Thyroid gland (tissue), 4 donors: ENCODE measurements around the gene BTNL9. TPM values are rescaled to one million over a fixed set of nuclear protein-coding genes. Genes with fewer than 3 reads are reported as not detected.

Experiments
- DNase-seq, 2 donors: peaks; one replicate each; pipeline ENCODE4 v3.0.0-alpha.2; 2019
- H3K27ac ChIP-seq, 3 donors: fragments of 200-600 bp; sonication (generic); 1 replicate in 2 of 3; 2 replicates in 1 of 3; pipeline ENCODE4 v1.5.1; 2016 to 2019; ENCODE audit warnings: mild to moderate bottlenecking in 1 of 3, moderate library complexity in 1 of 3
- H3K27me3 ChIP-seq: fragments of 200-600 bp; sonication (generic); one replicate; pipeline ENCODE4 v1.5.1; 2019
- H3K36me3 ChIP-seq, 2 donors: fragments of 200-600 bp; sonication (generic); one replicate each; pipeline ENCODE4 v1.5.1; 2016 to 2019
- H3K4me1 ChIP-seq, 2 donors: fragments of 200-600 bp; sonication (generic); one replicate each; pipeline ENCODE4 v1.5.1; 2017 to 2019
- H3K4me3 ChIP-seq, 3 donors: fragments of 200-600 bp; sonication (generic); replicated peaks in 1 of 3; 1 replicate in 2 of 3; 2 replicates in 1 of 3; pipeline ENCODE4 v1.5.1; 2016; ENCODE audit warnings: mild to moderate bottlenecking in 1 of 3
- H3K9me3 ChIP-seq: fragments of 200-600 bp; sonication (generic); one replicate; pipeline ENCODE4 v1.5.1; 2017
- CTCF ChIP-seq, 6 experiments: fragments of 200-600 bp in 3 of 6; fragments of 450-650 bp in 3 of 6; sonication (generic) in 3 of 6; IDR thresholded peaks; one replicate each; pipeline ENCODE4 v1.5.1; 2016 to 2019; ENCODE audit warnings: antibody characterized with exemption in 6 of 6, mild to moderate bottlenecking in 2 of 6, inconsistent platforms in 1 of 6, moderate library complexity in 1 of 6
- POLR2A ChIP-seq, 2 donors: fragments of 450-650 bp; IDR thresholded peaks; one replicate each; pipeline ENCODE4 v1.6.1; 2017; ENCODE audit warnings: antibody characterized with exemption in 2 of 2, mild to moderate bottlenecking in 2 of 2, moderate library complexity in 1 of 2
- WGBS, 2 donors: methylation state at CpG; one replicate each; pipeline ENCODE4 v1.1.5; 2017; 5-methylcytosine and 5-hydroxymethylcytosine counted together
- intact Hi-C: fragments of 100-400 bp; cut with DNase I; formaldehyde crosslinking; loops from one replicate; pipeline ENCODE4 v1.15.1; 2023
- total RNA-seq, 4 donors: library from RNA; depleted of rRNA; stranded (reverse); fragments of >200 nt; gene quantifications; one replicate each; pipeline ENCODE4 v1.2.3, GENCODE V29; 2016

The BTNL9 gene
- total RNA-seq, 4 donors from 2014 or later, result 12.9 to 77.1 (median 34.3) TPM

GRCh38 chr5:181105391-181106025 is 65.4 kb downstream of the BTNL9 start:
- peaks cover 0 to under 1% of the 10 kb centered on the region in 2 donors for H3K4me1 ChIP-seq
- H3K36me3 ChIP-seq, result no peaks in the 10 kb centered on the region
- no peak for TF ChIP-seq CTCF (IDR thresholded peaks at IDR 0.05)
- no peak for TF ChIP-seq POLR2A (IDR thresholded peaks at IDR 0.05)
- H3K27ac ChIP-seq, result no peak overlapping the region
- H3K4me3 ChIP-seq, result no peak overlapping the region
- H3K9me3 ChIP-seq, result no peaks in the 10 kb centered on the region
- DNase-seq, result no peak
- H3K27me3 ChIP-seq, result peaks cover 3% of the 10 kb centered on the region
- 43 to 90% methylated on average over 7 of the region's 7 CpGs for WGBS, 2 donors
- intact Hi-C loops, result no loop called here

GRCh38 chr5:181107699-181108098 is 67.6 kb downstream of the BTNL9 start:
- intact Hi-C loops, result no loop called here
- H3K27me3 ChIP-seq, result peaks cover 4% of the 10 kb centered on the region

GRCh38 chr5:181108578-181109165 is 68.6 kb downstream of the BTNL9 start:
- H3K9me3 ChIP-seq, result no peaks in the 10 kb centered on the region
- WGBS, 2 donors, result 63 to 75% methylated on average over 9 to 13 of the region's 14 CpGs
- H3K27ac ChIP-seq, result no peak overlapping the region
- TF ChIP-seq CTCF (IDR thresholded peaks at IDR 0.05) (no peak), POLR2A (IDR thresholded peaks at IDR 0.05) (no peak)
- H3K36me3 ChIP-seq, result no peaks in the 10 kb centered on the region
- peaks cover 4% of the 10 kb centered on the region for H3K27me3 ChIP-seq
- H3K4me1 ChIP-seq, result no peaks in the 10 kb centered on the region
- no peak overlapping the region for H3K4me3 ChIP-seq
- DNase-seq, result no peak
- intact Hi-C loops, result no loop called here

More at GRCh38 chr5:181107699-181108098, 67.6 kb downstream of the BTNL9 start:
- DNase-seq, result no peak
- Histone ChIP-seq H3K4me3 (no peak overlapping the region), H3K9me3 (no peaks in the 10 kb centered on the region), H3K27ac (no peak overlapping the region), H3K36me3 (no peaks in the 10 kb centered on the region), H3K4me1 (no peaks in the 10 kb centered on the region)
- WGBS, 2 donors, result 79 to 84% methylated on average over 9 of the region's 9 CpGs
- TF ChIP-seq POLR2A (IDR thresholded peaks at IDR 0.05), result no peak
- no peak for TF ChIP-seq CTCF (IDR thresholded peaks at IDR 0.05)

- Histone ChIP-seq H3K36me3 (no peaks in the 10 kb centered on the region), H3K27ac (no peak overlapping the region), H3K4me3 (no peak overlapping the region), H3K27me3 (peaks cover 4% of the 10 kb centered on the region), H3K4me1 (no peaks in the 10 kb centered on the region), H3K9me3 (no peaks in the 10 kb centered on the region)
- intact Hi-C loops, result no loop called here
- WGBS, 2 donors, result 62 to 73% methylated on average over 4 to 11 of the region's 11 CpGs
- no peak for DNase-seq
- TF ChIP-seq POLR2A (IDR thresholded peaks at IDR 0.05) (no peak), CTCF (IDR thresholded peaks at IDR 0.05) (no peak)
These were observed 69.5 kb downstream of the BTNL9 start for GRCh38 chr5:181109489-181110013.

GRCh38 chr5:181111010-181111409 is 70.9 kb downstream of the BTNL9 start:
- H3K27me3 ChIP-seq, result peaks cover 4% of the 10 kb centered on the region
- TF ChIP-seq POLR2A (IDR thresholded peaks at IDR 0.05) (no peak), CTCF (IDR thresholded peaks at IDR 0.05) (no peak)
- DNase-seq, result no peak
- peaks cover 0 to 9% of the 10 kb centered on the region in 2 donors for H3K4me1 ChIP-seq
- intact Hi-C loops, result no loop called here
- H3K9me3 ChIP-seq, result no peaks in the 10 kb centered on the region
- H3K4me3 ChIP-seq, result no peak overlapping the region
- no peak overlapping the region for H3K27ac ChIP-seq
- 88 to 90% methylated on average over 5 of the region's 5 CpGs for WGBS, 2 donors
- H3K36me3 ChIP-seq, result no peaks in the 10 kb centered on the region
